ENCODE measurements around the gene MAMLD1. TPM values are rescaled to one million over a fixed set of nuclear protein-coding genes. Genes with fewer than 3 reads are reported as not detected.

Gene MAMLD1
- total RNA-seq, 2 donors from 2014 or later = 1.9 to 2.1 TPM

DNA sequence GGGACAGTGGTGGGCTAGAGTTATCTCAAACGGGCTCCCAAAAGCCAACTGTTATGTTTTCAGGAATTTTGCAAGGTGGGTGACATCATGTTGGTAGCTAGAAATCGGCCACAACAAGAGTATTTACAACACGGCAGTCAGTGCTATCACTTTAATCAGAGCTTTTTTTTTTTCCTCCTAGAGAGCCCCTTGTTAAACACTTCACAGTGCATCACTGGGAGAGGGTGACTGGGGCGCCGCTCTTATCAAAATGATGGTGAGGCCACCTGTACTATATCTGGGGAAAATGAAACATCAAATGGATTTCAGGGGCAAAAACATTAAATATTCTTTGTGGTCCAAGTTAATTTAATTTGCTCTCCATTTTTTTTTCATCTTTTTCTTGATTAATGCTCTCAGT, 44.9 kb downstream of the MAMLD1 start:
- H3K9me3 Mint-ChIP-seq = no peaks in the 10 kb centered on the region
- H3K36me3 Mint-ChIP-seq (ENCODE audit: low read depth) = no peaks in the 10 kb centered on the region
- no peaks in the 10 kb centered on the region for H3K27me3 Mint-ChIP-seq
- no peak overlapping the region for H3K4me3 Mint-ChIP-seq
- no peak overlapping the region for H3K27ac Mint-ChIP-seq
- H3K4me1 Mint-ChIP-seq = no peaks in the 10 kb centered on the region
- no peak for ATAC-seq (replicated peaks)

DNA sequence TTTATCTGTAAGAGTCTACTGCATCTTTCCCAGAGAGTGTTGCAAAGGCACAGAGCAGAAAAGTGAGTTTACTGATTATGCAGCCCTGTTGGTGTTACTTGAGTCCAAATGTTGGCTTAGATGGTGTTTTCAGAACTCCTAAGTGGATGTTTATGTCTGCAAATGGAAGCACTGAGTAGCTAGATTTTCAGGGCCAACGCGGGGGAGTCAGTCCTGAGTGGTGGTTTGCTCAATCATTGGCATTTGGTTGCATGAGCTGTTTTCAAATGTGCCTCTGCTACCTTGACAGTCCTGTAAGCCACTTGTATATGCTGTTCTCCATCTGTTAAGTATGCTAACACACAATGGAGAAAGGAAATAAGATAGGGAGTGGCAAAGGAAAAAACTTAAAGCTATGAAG, 45.4 kb downstream of the MAMLD1 start:
- no peaks in the 10 kb centered on the region for H3K9me3 Mint-ChIP-seq
- no peak overlapping the region for H3K4me3 Mint-ChIP-seq
- no peak overlapping the region for H3K27ac Mint-ChIP-seq
- H3K27me3 Mint-ChIP-seq = no peaks in the 10 kb centered on the region
- H3K36me3 Mint-ChIP-seq (ENCODE audit: low read depth) = no peaks in the 10 kb centered on the region
- no peaks in the 10 kb centered on the region for H3K4me1 Mint-ChIP-seq
- ATAC-seq (replicated peaks) = no peak

DNA sequence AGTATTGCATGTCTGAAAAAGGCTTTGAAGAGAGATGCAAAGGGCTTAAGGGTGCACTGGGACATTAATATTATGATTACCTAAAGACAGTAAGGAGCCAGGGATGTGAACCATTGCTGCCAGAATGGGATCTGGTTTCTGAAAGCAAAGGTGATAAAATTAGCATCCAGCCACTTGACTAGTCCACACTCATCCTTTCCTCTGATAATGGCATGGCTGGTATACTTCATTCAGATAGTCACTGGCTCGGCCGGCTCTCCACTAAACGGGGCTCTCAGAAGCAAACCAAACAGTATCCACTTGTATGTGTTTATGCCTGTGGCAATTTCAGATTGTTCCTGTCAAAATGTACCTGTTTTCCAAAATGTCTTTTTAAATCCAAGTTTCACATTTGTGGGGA, 46.4 kb downstream of the MAMLD1 start:
- no peak for ATAC-seq (replicated peaks)
- H3K4me3 Mint-ChIP-seq = no peak overlapping the region
- H3K36me3 Mint-ChIP-seq (ENCODE audit: low read depth) = no peaks in the 10 kb centered on the region
- no peaks in the 10 kb centered on the region for H3K9me3 Mint-ChIP-seq
- H3K27ac Mint-ChIP-seq = no peak overlapping the region
- no peaks in the 10 kb centered on the region for H3K4me1 Mint-ChIP-seq
- no peaks in the 10 kb centered on the region for H3K27me3 Mint-ChIP-seq

DNA sequence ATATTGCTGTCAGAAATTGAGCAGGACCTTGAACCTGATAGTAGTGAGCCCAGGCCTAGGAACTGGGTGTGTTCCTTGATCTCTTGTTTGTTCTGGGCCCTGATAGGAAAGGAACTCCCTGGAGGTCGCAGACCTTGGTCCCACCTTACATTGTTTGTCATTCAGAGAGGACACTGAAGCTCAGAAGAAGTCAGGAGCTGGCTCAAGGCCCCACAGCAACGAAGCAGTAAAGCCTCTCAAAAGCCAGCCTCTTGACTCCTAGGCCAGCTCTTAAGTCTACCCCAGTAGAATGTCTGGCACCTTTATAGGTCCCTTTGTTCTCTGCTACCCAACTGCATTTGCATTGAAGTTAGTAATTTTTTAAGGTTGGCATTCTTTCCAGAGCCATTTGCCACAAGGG, 46.8 kb downstream of the MAMLD1 start:
- no peak for ATAC-seq (replicated peaks)
- no peak overlapping the region for H3K4me3 Mint-ChIP-seq
- H3K9me3 Mint-ChIP-seq = no peaks in the 10 kb centered on the region
- H3K27ac Mint-ChIP-seq = no peak overlapping the region
- H3K36me3 Mint-ChIP-seq (ENCODE audit: low read depth) = no peaks in the 10 kb centered on the region
- no peaks in the 10 kb centered on the region for H3K27me3 Mint-ChIP-seq
- no peaks in the 10 kb centered on the region for H3K4me1 Mint-ChIP-seq

DNA sequence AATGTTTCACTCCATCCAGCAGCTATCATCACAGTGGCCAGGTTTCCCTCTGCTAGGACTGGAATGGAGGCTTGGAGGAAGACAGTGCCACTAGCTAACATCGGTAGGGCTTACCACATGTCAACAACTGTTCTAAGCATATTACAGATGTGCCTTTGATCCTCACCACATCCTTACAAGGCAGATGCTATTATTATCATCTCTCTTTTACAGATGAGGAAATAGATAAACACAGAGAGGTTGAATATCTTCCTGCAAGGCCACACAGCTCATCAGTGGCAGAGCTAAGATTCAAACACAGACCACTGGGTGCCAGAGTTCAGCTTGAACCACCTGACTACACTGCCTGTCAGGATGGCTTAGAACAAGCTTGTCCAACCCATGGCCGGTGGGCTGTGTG, 47.4 kb downstream of the MAMLD1 start:
- ATAC-seq (replicated peaks) = peak; percentile 28
- no peaks in the 10 kb centered on the region for H3K4me1 Mint-ChIP-seq
- H3K27ac Mint-ChIP-seq = no peak overlapping the region
- no peaks in the 10 kb centered on the region for H3K27me3 Mint-ChIP-seq
- no peaks in the 10 kb centered on the region for H3K36me3 Mint-ChIP-seq (ENCODE audit: low read depth)
- H3K4me3 Mint-ChIP-seq = no peak overlapping the region
- no peaks in the 10 kb centered on the region for H3K9me3 Mint-ChIP-seq

DNA sequence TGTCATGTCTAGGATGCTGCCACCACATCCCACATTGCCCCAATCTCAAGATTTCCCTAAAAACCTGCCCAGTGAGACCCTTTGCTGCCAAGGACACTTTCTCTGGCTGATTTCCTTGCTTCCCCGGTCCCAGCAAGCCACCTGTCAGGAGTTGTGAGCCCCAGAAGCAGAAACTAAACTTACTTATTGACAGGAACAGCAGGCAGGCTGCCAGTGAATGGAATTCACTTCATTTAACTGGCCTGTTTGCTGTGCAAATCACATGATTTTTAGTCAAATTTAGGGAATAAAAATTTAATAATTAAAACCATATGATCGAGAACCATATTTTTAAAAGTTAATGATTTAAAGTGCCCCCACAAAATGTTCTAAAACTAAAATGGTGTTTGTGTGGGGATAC, 48.5 kb downstream of the MAMLD1 start:
- Mint-ChIP-seq H3K27ac (no peak overlapping the region), H3K9me3 (no peaks in the 10 kb centered on the region), H3K4me1 (no peaks in the 10 kb centered on the region), H3K4me3 (no peak overlapping the region), H3K27me3 (no peaks in the 10 kb centered on the region), H3K36me3 (ENCODE audit: low read depth) (no peaks in the 10 kb centered on the region)
- ATAC-seq (replicated peaks) = no peak

DNA sequence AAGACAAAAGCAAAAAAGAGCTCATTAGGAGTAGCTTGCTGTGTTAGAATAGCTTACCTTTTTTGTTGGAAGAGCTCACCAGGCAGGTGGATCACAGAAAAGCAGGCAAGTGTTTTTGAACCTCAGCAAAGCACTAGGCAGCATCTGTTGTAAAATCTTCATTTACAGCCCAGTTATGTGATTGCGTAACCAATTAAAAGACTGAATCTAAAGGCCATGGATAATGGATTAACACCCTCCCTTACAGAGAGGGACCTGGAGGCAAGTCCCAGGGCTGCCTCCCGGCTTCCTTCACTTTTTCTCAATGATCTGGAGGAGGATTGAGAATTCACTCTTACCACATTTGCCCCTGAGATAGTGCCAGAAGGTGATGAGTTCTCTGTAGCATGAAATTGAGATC, 51.1 kb downstream of the MAMLD1 start:
- ATAC-seq (replicated peaks) = no peak
- no peak overlapping the region for H3K4me3 Mint-ChIP-seq
- no peaks in the 10 kb centered on the region for H3K36me3 Mint-ChIP-seq (ENCODE audit: low read depth)
- H3K27ac Mint-ChIP-seq = no peak overlapping the region
- no peaks in the 10 kb centered on the region for H3K9me3 Mint-ChIP-seq
- H3K27me3 Mint-ChIP-seq = no peaks in the 10 kb centered on the region
- H3K4me1 Mint-ChIP-seq = no peaks in the 10 kb centered on the region

DNA sequence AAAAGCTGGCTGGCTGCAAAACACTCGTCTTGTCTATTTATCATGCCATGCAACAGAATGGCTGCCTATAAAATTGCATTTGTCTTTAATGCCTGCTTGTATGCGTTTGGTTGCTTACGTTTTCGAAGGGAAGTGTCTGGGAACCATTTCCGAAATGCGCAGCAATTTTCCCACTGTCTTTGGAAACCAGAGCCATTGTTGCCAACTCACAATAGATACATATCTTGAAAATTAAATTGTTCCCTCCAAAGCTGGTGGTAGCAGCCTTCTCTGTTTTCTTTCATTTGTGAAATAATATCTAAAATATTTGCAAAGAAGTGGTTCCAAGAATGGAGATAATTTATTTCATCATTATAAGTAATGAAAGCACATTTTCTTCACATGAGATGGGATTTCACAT, 53.4 kb downstream of the MAMLD1 start:
- Mint-ChIP-seq H3K4me3 (no peak overlapping the region), H3K4me1 (no peaks in the 10 kb centered on the region), H3K27ac (no peak overlapping the region), H3K36me3 (ENCODE audit: low read depth) (no peaks in the 10 kb centered on the region), H3K27me3 (no peaks in the 10 kb centered on the region), H3K9me3 (no peaks in the 10 kb centered on the region)
- no peak for ATAC-seq (replicated peaks)

DNA sequence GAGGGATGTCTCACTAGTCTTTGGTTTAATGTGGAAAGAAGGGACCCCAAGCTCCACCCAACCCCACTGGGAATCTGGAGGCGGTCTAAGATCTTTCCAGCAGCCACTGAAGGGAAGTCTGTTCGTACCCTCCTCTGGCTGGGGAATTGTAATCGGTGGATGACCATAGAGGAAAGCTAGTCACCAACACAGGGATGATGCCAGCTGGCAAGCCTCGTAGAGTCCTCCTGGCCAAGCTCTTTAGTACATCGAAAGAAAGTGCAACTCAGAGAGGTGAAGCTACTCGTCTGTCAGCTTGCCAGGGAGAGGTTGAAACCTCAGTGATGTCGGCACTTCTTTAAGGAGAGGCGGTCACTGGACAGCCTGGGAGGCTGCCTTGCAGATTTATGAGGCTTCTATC, 58.7 kb downstream of the MAMLD1 start:
- H3K27ac Mint-ChIP-seq = no peak overlapping the region
- H3K36me3 Mint-ChIP-seq (ENCODE audit: low read depth) = no peaks in the 10 kb centered on the region
- no peaks in the 10 kb centered on the region for H3K4me1 Mint-ChIP-seq
- H3K9me3 Mint-ChIP-seq = no peaks in the 10 kb centered on the region
- no peaks in the 10 kb centered on the region for H3K27me3 Mint-ChIP-seq
- ATAC-seq (replicated peaks) = no peak
- H3K4me3 Mint-ChIP-seq = no peak overlapping the region

DNA sequence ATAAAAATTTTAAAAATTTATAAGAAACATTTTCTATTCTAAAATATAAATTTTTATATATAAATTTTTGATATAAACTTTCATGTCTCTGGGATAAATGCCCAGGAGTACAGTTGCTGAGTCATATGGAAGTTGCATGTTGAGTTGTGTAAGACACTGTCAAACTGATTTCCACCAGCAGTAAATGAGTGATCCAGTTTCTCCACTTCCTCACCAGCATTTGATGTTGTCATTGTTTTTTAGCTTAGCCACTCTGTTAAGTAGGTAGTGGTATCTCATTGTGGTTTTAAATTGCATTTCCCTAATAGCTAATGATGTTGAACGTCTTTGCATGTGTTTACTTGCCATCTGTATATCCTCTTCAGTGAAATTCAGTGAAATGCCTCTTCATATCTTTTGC, 66.5 kb downstream of the MAMLD1 start:
- no peaks in the 10 kb centered on the region for H3K36me3 Mint-ChIP-seq (ENCODE audit: low read depth)
- no peaks in the 10 kb centered on the region for H3K27me3 Mint-ChIP-seq
- H3K4me3 Mint-ChIP-seq = no peak overlapping the region
- no peaks in the 10 kb centered on the region for H3K4me1 Mint-ChIP-seq
- no peak overlapping the region for H3K27ac Mint-ChIP-seq
- peak; percentile 62 for ATAC-seq (replicated peaks)
- no peaks in the 10 kb centered on the region for H3K9me3 Mint-ChIP-seq

DNA sequence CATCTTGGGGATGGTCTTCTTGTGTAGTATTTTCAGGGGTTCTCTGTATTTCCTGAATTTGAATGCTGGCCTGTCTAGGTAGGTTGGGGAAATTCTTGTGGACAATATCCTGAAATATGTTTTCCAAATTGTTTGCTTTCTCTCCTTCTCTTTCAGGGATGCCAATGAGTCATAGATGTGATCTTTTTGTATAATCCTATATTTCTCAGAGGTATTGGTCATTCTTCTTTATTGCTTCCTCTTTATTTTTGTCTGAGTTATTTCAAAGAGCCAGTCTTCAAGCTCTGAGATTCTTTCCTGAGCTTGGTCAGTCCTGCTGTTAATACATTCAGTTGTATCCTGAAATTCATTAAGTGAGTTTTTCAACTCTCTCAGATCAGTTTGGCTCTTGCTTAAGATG, 73.1 kb downstream of the MAMLD1 start:
- no peak overlapping the region for H3K4me3 Mint-ChIP-seq
- H3K9me3 Mint-ChIP-seq = no peaks in the 10 kb centered on the region
- no peak overlapping the region for H3K27ac Mint-ChIP-seq
- no peaks in the 10 kb centered on the region for H3K4me1 Mint-ChIP-seq
- ATAC-seq (replicated peaks) = no peak
- no peaks in the 10 kb centered on the region for H3K36me3 Mint-ChIP-seq (ENCODE audit: low read depth)
- H3K27me3 Mint-ChIP-seq = no peaks in the 10 kb centered on the region

DNA sequence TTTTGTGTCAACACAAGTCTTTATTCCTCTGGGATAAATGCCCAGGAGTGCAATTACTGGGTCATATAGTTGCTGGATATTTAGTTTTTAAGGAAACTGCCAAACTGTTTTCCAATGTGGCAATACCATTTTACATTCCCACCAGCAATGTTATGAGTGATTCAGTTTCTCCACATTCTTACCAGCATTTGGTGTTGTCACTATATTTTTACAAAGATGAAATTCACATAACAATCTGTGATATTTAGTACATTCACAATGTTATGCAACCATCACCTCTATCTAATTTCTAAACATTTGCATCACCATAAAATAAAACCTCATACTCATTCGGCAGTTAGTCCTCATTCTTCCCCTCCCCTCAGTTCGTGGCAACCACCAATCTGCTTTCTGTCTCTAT, 75.0 kb downstream of the MAMLD1 start:
- Mint-ChIP-seq H3K9me3 (no peaks in the 10 kb centered on the region), H3K27ac (no peak overlapping the region), H3K4me3 (no peak overlapping the region), H3K27me3 (no peaks in the 10 kb centered on the region), H3K36me3 (ENCODE audit: low read depth) (no peaks in the 10 kb centered on the region), H3K4me1 (no peaks in the 10 kb centered on the region)
- no peak for ATAC-seq (replicated peaks)

DNA sequence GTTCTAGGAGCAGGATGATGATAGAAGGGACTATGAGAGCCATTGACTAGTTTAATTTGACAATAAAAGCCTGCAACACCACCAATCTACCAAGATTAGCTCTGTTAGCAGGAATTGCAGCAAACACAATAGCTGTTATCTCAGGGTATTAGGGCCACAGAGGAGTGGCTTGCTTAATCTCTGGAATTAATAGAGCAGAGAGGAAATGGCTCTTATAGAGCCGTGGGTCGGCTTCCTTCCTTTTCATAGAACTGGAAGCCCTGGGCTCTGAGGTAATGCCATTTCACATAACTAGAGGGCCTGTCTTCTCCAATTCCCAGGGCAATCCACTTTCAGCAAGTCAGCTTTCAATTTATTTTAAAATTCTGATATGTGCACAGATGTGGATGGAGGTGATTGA, 83.0 kb downstream of the MAMLD1 start:
- Mint-ChIP-seq H3K27ac (no peak overlapping the region), H3K9me3 (no peaks in the 10 kb centered on the region), H3K4me1 (no peaks in the 10 kb centered on the region), H3K27me3 (no peaks in the 10 kb centered on the region), H3K36me3 (ENCODE audit: low read depth) (no peaks in the 10 kb centered on the region), H3K4me3 (no peak overlapping the region)
- no peak for ATAC-seq (replicated peaks)

DNA sequence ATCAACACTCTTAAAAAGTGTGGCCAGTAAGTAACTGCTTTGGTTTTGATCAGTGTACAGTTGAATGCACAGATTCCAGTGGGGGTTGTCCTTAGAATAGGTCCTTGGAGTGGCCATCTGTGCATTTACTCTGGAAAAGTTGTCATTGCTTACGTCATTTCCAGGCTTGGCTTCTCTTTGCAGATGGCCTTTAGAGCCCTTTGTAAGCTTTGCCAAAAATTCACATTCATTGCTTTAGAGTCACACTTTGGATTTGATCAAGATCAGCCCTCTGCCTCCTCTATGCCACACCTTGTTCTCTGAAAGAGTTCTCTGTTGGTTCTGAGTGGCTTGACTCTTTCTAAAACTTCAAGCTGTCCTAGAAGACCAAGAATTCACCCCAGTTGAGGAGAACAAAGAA, 83.9 kb downstream of the MAMLD1 start:
- no peak for ATAC-seq (replicated peaks)
- no peaks in the 10 kb centered on the region for H3K27me3 Mint-ChIP-seq
- H3K27ac Mint-ChIP-seq = no peak overlapping the region
- H3K4me1 Mint-ChIP-seq = no peaks in the 10 kb centered on the region
- H3K36me3 Mint-ChIP-seq (ENCODE audit: low read depth) = no peaks in the 10 kb centered on the region
- H3K9me3 Mint-ChIP-seq = no peaks in the 10 kb centered on the region
- H3K4me3 Mint-ChIP-seq = no peak overlapping the region

DNA sequence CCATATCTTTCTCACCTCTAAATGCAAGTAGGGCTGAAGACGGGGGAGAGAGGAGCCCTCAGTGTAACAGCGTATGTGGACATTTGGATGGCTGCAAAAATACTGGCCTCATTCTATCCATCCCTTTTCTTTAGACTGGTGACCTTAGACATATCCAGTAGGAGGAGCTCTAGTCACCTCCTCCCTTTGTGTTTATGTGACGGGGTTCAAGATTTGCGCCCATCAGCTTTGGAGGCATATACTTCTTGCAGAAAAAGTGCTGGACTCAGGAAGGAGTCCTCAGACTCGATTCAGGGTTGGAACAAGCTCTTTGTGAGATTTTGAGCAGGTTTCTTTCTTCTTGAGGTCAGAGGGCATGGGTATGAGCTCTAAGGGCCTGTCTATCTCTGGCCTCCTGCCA, 86.2 kb downstream of the MAMLD1 start:
- no peaks in the 10 kb centered on the region for H3K9me3 Mint-ChIP-seq
- H3K4me3 Mint-ChIP-seq = no peak overlapping the region
- H3K27ac Mint-ChIP-seq = no peak overlapping the region
- peaks cover 6% of the 10 kb centered on the region for H3K4me1 Mint-ChIP-seq
- peaks cover 8% of the 10 kb centered on the region for H3K36me3 Mint-ChIP-seq (ENCODE audit: low read depth)
- H3K27me3 Mint-ChIP-seq = no peaks in the 10 kb centered on the region
- ATAC-seq (replicated peaks) = no peak

DNA sequence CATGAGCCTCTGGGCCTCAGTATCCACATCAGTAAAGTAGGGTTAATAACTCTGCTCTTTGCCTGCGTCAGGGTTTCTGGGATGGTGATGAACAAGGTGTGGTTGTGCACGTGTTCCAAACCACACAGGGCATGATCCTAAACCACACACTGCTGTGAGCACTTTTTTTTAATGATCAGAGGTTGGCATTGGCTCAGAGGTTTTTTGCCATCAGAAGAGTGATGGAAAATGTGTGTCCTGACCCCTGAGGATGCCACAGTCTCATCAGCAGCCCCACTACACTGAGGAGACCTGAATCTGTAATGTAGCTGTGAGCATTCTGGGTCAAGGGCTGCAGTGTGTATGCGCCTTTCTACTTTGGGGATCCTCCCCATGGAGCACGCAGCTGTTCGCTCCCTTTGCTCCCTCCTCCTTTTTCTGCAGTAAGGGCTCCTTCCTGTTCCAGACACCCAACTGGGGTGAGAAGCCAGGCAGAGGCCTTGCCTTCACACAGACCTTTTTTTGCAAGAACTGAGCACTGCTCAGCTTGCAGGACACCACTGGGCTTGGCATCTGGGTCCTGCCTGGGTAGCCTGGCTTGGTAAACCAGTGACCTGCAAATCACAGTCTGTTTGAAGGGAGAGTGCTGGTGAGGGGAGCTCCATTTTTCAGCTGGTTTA, 87.5 kb downstream of the MAMLD1 start:
- H3K4me1 Mint-ChIP-seq = peaks cover 6% of the 10 kb centered on the region
- no peak overlapping the region for H3K4me3 Mint-ChIP-seq
- H3K27me3 Mint-ChIP-seq = no peaks in the 10 kb centered on the region
- peaks cover 8% of the 10 kb centered on the region for H3K36me3 Mint-ChIP-seq (ENCODE audit: low read depth)
- no peaks in the 10 kb centered on the region for H3K9me3 Mint-ChIP-seq
- no peak overlapping the region for H3K27ac Mint-ChIP-seq
- peak; percentile 63 for ATAC-seq (replicated peaks)

All from activated T-helper 17 cell treated with anti-CD3 and anti-CD28 coated beads, Interleukin-2, amount 50 U/mL, for 72 hours (primary cell).